ENCODE results near the gene KRT79. TPM values are rescaled to one million over a fixed set of nuclear protein-coding genes. Genes with fewer than 3 reads are reported as not detected.

KRT79 gene
- total and polyA plus RNA-seq, 2 of the 8 experiments (the other 6 are each of a cell fraction or from before 2014, with no cell fraction given): not detected

DNA sequence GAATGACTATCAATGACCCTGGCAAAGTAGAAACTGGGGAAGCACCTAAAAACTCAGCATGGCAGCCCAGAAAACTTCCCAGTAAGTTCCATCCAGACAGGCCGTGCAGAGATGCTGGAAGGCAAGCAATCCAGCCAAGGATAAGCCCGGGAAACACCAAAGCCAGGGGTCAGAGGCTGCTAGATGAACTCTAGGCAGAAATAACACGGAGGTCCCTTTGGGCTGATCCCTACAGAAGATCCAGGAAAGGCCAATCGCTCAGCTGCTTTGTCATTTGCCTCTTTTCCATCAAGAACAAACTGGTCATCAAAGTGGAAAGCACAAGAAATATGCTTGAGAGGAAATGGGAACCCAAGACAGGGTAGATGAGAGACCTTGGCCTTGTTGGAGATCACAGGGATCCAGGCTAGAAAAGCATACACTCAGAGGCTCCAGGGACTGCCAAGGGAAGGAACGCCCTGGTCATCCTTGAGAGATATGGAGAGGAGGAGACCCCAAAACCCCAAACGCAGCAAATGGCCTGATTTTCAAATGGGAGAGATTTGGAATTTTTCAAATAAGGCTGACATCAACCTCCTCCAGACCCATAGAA is 6.5 kb downstream of the KRT79 start:
- H3K79me1 ChIP-seq (ENCODE audit: low read depth, low read length): no peaks in the 10 kb centered on the region
- no peak overlapping the region for H2BK20ac ChIP-seq (ENCODE audit: low read length)
- no peaks in the 10 kb centered on the region; a peak in 2 of 7 replicates for H3K4me1 ChIP-seq (replicated peaks in 1 of 4; ENCODE audit: control insufficient read depth in 3 of 4, insufficient read depth in 4 of 4, low read length in 3 of 4)
- no peak overlapping the region for H2BK120ac ChIP-seq (replicated peaks; ENCODE audit: low read depth, low read length)
- H4K8ac ChIP-seq (ENCODE audit: extremely low read depth, insufficient read depth, low read length): no peak overlapping the region
- H3K23ac ChIP-seq (ENCODE audit: insufficient read length): no peak overlapping the region
- ChIA-PET CTCF (ENCODE audit: partially characterized antibody) (interaction anchor here (0.9 to 3.7 kb wide), 4 partner anchors 13 to 120 kb away, joined by 3 to 13 read pairs (median 3); no protein-coding TSS in a partner anchor), POLR2A (ENCODE audit: partially characterized antibody) (no interaction called here)
- H4K5ac ChIP-seq (ENCODE audit: insufficient read length, low read depth, low read length): no peak overlapping the region
- FAIRE-seq (no peak), DNase-seq (ENCODE audit: low read depth in 1 of 2, low spot score in 2 of 2) (no peak)
- no peaks in the 10 kb centered on the region for H4K20me1 ChIP-seq (replicated peaks in 1 of 2; ENCODE audit: control insufficient read depth in 1 of 2, insufficient read depth in 2 of 2, low read length in 2 of 2)
- H3K56ac ChIP-seq (replicated peaks; ENCODE audit: insufficient read length, low read depth, low read length): no peak overlapping the region
- no peak overlapping the region for H2AK5ac ChIP-seq (ENCODE audit: low read depth, low read length)
- no peaks in the 10 kb centered on the region for H3K23me2 ChIP-seq (ENCODE audit: low read depth, low read length)
- H3K4me2 ChIP-seq (ENCODE audit: insufficient read depth in 1 of 2, low read depth in 2 of 2, low read length in 2 of 2): no peak overlapping the region
- no peak overlapping the region for H2BK5ac ChIP-seq (ENCODE audit: low read depth, low read length)
- H4K91ac ChIP-seq (replicated peaks; ENCODE audit: insufficient read length, low read length): no peak overlapping the region
- H3K18ac ChIP-seq (ENCODE audit: extremely low read depth, low read length): no peak overlapping the region
- no peaks in the 10 kb centered on the region for H3K9me3 ChIP-seq (ENCODE audit: insufficient read depth in 2 of 2, low read depth in 1 of 2, low read length in 1 of 2)
- H2BK12ac ChIP-seq (ENCODE audit: low read depth, low read length): no peak overlapping the region; the same call in 1 of the 2 replicates
- H3K9ac ChIP-seq (replicated peaks in 1 of 4; ENCODE audit: extremely low read depth in 1 of 4, low read depth in 3 of 4, low read length in 3 of 4): no peak overlapping the region
- H2BK15ac ChIP-seq (ENCODE audit: low read length): no peak overlapping the region
- 0 out of 7 replicates have a peak, but pooled peaks cover 0 to 2% (median 0%) of the 10 kb centered on the region in 4 experiments for H3K27me3 ChIP-seq (replicated peaks in 1 of 4; ENCODE audit: control insufficient read depth in 3 of 4, extremely low read depth in 1 of 4, insufficient read depth in 3 of 4, low read length in 3 of 4)
- 89% methylated on average over 6 of the region's 6 CpGs; no CpG with 5 or more reads in 1 of the 2 experiments for WGBS, 2 experiments (ENCODE audit: extremely low coverage in 1 of 2, insufficient coverage in 1 of 2, insufficient read length in 1 of 2, insufficient replicate concordance in 2 of 2, low coverage in 1 of 2, low lambda C conversion rate in 2 of 2, missing lambda C conversion rate in 1 of 2)
- no peak overlapping the region for H2AFZ ChIP-seq (ENCODE audit: low read length)
- no peak overlapping the region for H3K4me3 ChIP-seq (ENCODE audit: extremely low read depth in 1 of 4, insufficient read depth in 2 of 4, low read depth in 3 of 4, low read length in 4 of 4)
- H3K4ac ChIP-seq (replicated peaks; ENCODE audit: insufficient read length, low read depth, low read length): no peak overlapping the region
- H3K27ac ChIP-seq (ENCODE audit: low read depth, low read length): no peak overlapping the region
- TF ChIP-seq EGR1 (IDR thresholded peaks at IDR 0.05; ENCODE audit: borderline replicate concordance, low read depth, low read length): no peak
- TF ChIP-seq FOSL1 (IDR thresholded peaks at IDR 0.05; ENCODE audit: insufficient read depth, low read depth, low read length): no peak
- TF ChIP-seq TAF1 (IDR thresholded peaks at IDR 0.05; ENCODE audit: low read depth, low read length): no peak
- no peak for TF ChIP-seq SP2 (IDR thresholded peaks at IDR 0.05; ENCODE audit: low read length)
- TF ChIP-seq JUN (IDR thresholded peaks at IDR 0.05; ENCODE audit: low read depth, low read length): no peak
- no peak for TF ChIP-seq TBP (IDR thresholded peaks at IDR 0.05; ENCODE audit: low read depth, low read length)
- TF ChIP-seq TAF7 (optimal IDR thresholded peaks at IDR 0.05; ENCODE audit: borderline replicate concordance, low read depth, low read length): no peak
- TF ChIP-seq BRCA1 (IDR thresholded peaks at IDR 0.05; ENCODE audit: low read depth, low read length): no peak
- H3K36me3 ChIP-seq (ENCODE audit: control insufficient read depth in 2 of 4, insufficient read depth in 4 of 4, low read length in 3 of 4): no peaks in the 10 kb centered on the region
- H3K14ac ChIP-seq (ENCODE audit: insufficient read length): no peak overlapping the region
- no peaks in the 10 kb centered on the region for H3K79me2 ChIP-seq (ENCODE audit: control insufficient read depth in 1 of 2, insufficient read depth in 2 of 2, low read length in 2 of 2)

Data from H1 (cell line).